Ovary (tissue), 9 donors: ENCODE data around the gene TMX2. TPM values are rescaled to one million over a fixed set of nuclear protein-coding genes. Genes with fewer than 3 reads are reported as not detected.
"Not testable (repeated sequence)": the region's sequence is repeated elsewhere in the genome, so short reads cannot be mapped to it uniquely, and the experiment has no call there.

Experiments used
- DNase-seq, 5 donors: peaks; one replicate each; pipeline ENCODE4 v3.0.0-alpha.2; 2019 to 2020
- H3K27ac ChIP-seq, 2 donors: fragments of 200-600 bp; one replicate each; pipeline versions ENCODE4 v1.5.1 to v1.8.0; 2019 to 2022
- H3K27me3 ChIP-seq: fragments of 200-600 bp; one replicate; pipeline ENCODE4 v1.8.0; 2022
- H3K36me3 ChIP-seq: fragments of 200-600 bp; sonication (generic); one replicate; pipeline ENCODE4 v1.5.1; 2019
- H3K4me1 ChIP-seq: one replicate; pipeline ENCODE4 v1.8.1; 2013; ENCODE audit warnings: mild to moderate bottlenecking, moderate library complexity; ENCODE audit not compliant: insufficient read depth
- H3K4me3 ChIP-seq: fragments of 200-600 bp; sonication (generic); one replicate; pipeline ENCODE4 v1.5.1; 2017
- H3K9me3 ChIP-seq, 2 donors: fragments of 200-600 bp in 1 of 2; sonication (generic) in 1 of 2; one replicate each; pipeline versions ENCODE4 v1.5.1 to v1.8.1; 2013 to 2019; ENCODE audit warnings: mild to moderate bottlenecking in 1 of 2, moderate library complexity in 1 of 2
- CTCF ChIP-seq, 3 donors: fragments of 450-650 bp in 2 of 3; fragments of 200-600 bp in 1 of 3; IDR thresholded peaks; one replicate each; pipeline versions ENCODE4 v1.5.1 to v1.8.0; 2016 to 2022; ENCODE audit warnings: antibody characterized with exemption in 3 of 3, mild to moderate bottlenecking in 1 of 3
- EP300 ChIP-seq: sonication (generic); formaldehyde crosslinking; IDR thresholded peaks from one replicate; pipeline ENCODE4 v1.6.1; 2017; ENCODE audit warnings: antibody characterized with exemption
- POLR2A ChIP-seq: fragments of 450-650 bp; IDR thresholded peaks from one replicate; pipeline ENCODE4 v1.6.1; 2017; ENCODE audit warnings: antibody characterized with exemption, mild to moderate bottlenecking, moderate library complexity
- WGBS, 3 donors: extraction: QIAGEN DNeasy Blood & Tissue Kit in 1 of 3; methylation state at CpG; one replicate each; pipeline versions ENCODE4 v1.1.5 to v1.1.7; 2013 to 2017; 5-methylcytosine and 5-hydroxymethylcytosine counted together
- intact Hi-C, 4 donors: fragments of 100-400 bp; cut with DNase I; formaldehyde crosslinking; loops; one replicate each; pipeline versions ENCODE4 v1.11.0 to v1.15.1; 2022 to 2023
- polyA plus RNA-seq, 2 donors: library from polyadenylated mRNA; stranded (reverse); fragments of 200-250 nt in 1 of 2; fragments of 350-450 nt in 1 of 2; fragmentation: Illumina TruSeq in 1 of 2; extraction: RNeasy Lipid Tissue Mini Kit (QIAGEN cat#74804) in 1 of 2; gene quantifications; one replicate each; pipeline ENCODE4 v1.2.3, GENCODE V29; 2013 to 2014
- total RNA-seq, 7 donors: library from RNA; depleted of rRNA in 2 of 7; stranded (reverse); fragments of >200 nt in 2 of 7; fragmentation: NEBNext Ultra II Directional in 3 of 7; extraction: Animal tissue kit (Norgen Biotek cat#: 25700) in 3 of 7; gene quantifications; one replicate each; pipeline versions ENCODE4 v1.1.0 to v1.2.4, GENCODE V29; 2016 to 2023
- donor health status: DM: no; HTN: no; CAD: no; lungs with moderate emphysema.
- donor health status: DM: no; HTN: no; CAD: no.
- donor health status: Bipolar disorder and iron deficiency.
- donor health status: DM: yes; HTN: yes; CAD: no.
- donor health status: DM: no; HTN: no; CAD: no.
- donor health status: DM: yes; HTN: yes; CAD: no.

TMX2 gene
- total and polyA plus RNA-seq, 9 donors = 31.5 to 130 (median 58.6) TPM

DNA sequence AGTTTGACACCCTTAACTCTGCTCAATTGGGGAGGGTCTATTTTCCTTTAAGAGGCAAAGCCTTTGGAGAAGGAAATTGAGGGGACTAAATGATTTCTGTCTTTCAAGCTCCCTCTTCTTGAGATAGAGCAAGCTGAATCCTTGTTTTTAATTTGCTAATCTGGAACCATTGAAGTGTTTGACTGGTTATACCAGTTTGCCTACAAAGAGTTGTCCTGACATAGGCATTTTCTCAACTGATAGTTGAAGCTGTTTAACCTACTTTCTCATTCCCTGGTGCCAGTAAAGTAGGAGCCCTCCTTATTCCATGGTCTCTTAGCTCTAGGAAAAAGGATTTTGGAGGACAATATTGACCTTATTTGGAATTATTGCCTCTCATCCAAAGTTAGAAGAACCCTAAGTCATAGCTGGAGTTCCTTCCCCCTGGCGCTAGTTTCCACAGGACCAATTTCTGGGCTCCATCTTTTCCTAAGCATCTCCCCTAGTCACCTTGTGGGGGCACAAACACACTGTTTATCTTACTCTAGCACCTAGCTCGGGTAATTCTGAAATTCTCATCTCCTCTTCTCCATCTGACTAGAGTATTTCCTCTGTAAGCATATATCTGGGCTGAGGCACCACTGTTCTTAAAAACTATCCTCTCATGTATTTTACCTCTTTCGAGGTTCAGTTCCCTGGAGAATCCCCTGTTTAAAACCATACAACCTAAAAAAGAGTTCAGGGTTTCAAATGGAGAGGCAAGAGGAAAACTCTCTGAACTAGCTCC lies 37.0 kb upstream of the TMX2 start:
- no peak for TF ChIP-seq EP300
- TF ChIP-seq POLR2A = no peak
- no peak for TF ChIP-seq CTCF (IDR thresholded peaks at IDR 0.05)
- no peaks in the 10 kb centered on the region for H3K9me3 ChIP-seq
- 84 to 90% (median 90%) methylated on average over 3 of the region's 3 CpGs for WGBS, 3 donors
- intact Hi-C loops = no loop called here
- no peaks in the 10 kb centered on the region for H3K36me3 ChIP-seq
- peaks cover 11% of the 10 kb centered on the region for H3K4me1 ChIP-seq
- H3K4me3 ChIP-seq = no peak overlapping the region
- no peak for DNase-seq
- no peaks in the 10 kb centered on the region for H3K27me3 ChIP-seq
- no peak overlapping the region for H3K27ac ChIP-seq

DNA sequence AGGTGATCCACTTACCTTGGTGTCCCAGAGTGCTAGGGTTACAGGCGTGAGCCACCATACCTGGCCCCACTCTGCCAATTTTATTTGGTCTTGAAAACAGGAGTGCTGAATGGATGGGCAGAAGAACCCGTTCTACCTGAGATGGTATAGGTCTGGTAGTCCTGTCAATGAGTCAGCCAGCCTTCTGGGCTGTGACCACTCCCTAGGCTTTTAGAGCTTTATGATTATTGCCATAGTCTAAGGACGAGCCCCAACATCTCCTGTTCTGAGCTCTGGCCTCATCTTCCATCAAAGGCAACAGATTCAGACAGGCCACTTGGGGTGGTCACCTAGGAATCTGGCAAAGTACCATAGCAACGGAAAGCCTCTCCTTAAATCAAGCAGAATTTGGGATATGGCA lies 33.0 kb upstream of the TMX2 start:
- Histone ChIP-seq H3K4me3 (no peak overlapping the region), H3K27ac (no peak overlapping the region), H3K9me3 (no peaks in the 10 kb centered on the region), H3K4me1 (peaks cover 11% of the 10 kb centered on the region), H3K36me3 (no peaks in the 10 kb centered on the region), H3K27me3 (no peaks in the 10 kb centered on the region)
- intact Hi-C loops = no loop called here
- DNase-seq = no peak
- TF ChIP-seq CTCF (IDR thresholded peaks at IDR 0.05) = no peak
- no peak for TF ChIP-seq EP300
- no peak for TF ChIP-seq POLR2A
- 74 to 86% (median 79%) methylated on average over 4 of the region's 4 CpGs for WGBS, 3 donors

- TF ChIP-seq EP300 (no peak), POLR2A (no peak), CTCF (IDR thresholded peaks at IDR 0.05) (no peak)
- WGBS, 3 donors = 80 to 82% (median 81%) methylated on average over 2 of the region's 2 CpGs
- H3K4me3 ChIP-seq = no peak overlapping the region
- H3K27me3 ChIP-seq = no peaks in the 10 kb centered on the region
- no peak for DNase-seq
- peaks cover 11% of the 10 kb centered on the region for H3K4me1 ChIP-seq
- H3K9me3 ChIP-seq = no peaks in the 10 kb centered on the region
- intact Hi-C loops = no loop called here
- no peak overlapping the region for H3K27ac ChIP-seq
- H3K36me3 ChIP-seq = no peaks in the 10 kb centered on the region
These were observed 31.9 kb upstream of the TMX2 start for GRCh38 chr11:57680552-57680874.

DNA sequence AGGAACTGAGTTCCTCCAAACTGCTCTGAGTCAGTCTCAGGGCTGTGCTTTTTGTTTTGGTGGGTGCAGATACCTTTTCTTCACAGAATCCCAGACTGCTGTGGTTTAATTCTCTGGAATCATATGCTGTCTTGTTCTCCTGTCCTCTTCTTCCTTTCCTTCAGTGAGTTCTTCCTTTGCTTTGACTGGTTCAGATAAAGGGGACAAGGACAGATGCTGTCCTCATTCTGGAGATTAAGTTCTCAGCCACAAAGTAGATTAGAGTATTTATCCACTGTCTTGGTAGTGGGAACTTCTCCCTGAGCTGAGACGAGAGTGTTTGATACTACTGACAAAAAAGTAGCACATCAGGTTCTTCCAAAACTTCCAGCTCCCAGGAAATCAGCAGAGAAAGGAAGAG lies 31.2 kb upstream of the TMX2 start:
- H3K36me3 ChIP-seq = no peaks in the 10 kb centered on the region
- H3K27me3 ChIP-seq = no peaks in the 10 kb centered on the region
- peaks cover 11% of the 10 kb centered on the region for H3K4me1 ChIP-seq
- WGBS, 3 donors = 58 to 77% (median 67%) methylated on average over 1 of the region's 1 CpG
- no peak overlapping the region for H3K27ac ChIP-seq
- intact Hi-C loops = no loop called here
- no peaks in the 10 kb centered on the region for H3K9me3 ChIP-seq
- TF ChIP-seq CTCF (IDR thresholded peaks at IDR 0.05) (no peak), EP300 (no peak), POLR2A (no peak)
- H3K4me3 ChIP-seq = no peak overlapping the region
- DNase-seq = no peak

GRCh38 chr11:57690474-57690873 lies 21.9 kb upstream of the TMX2 start:
- intact Hi-C loops, H3K27me3 ChIP-seq, H3K4me3 ChIP-seq, H3K9me3 ChIP-seq, H3K36me3 ChIP-seq, DNase-seq, H3K27ac ChIP-seq, H3K4me1 ChIP-seq: not testable (repeated sequence)
- 96 to 99% (median 98%) methylated on average over 5 of the region's 5 CpGs for WGBS, 3 donors
